Globus pallidus (tissue), 1 donor: ENCODE measurements around the gene OSBPL2.

Experiments
- DNase-seq: peaks from one replicate; pipeline ENCODE4 v3.0.0-alpha.2; 2015; ENCODE audit warnings: low spot score

OSBPL2 gene

DNA sequence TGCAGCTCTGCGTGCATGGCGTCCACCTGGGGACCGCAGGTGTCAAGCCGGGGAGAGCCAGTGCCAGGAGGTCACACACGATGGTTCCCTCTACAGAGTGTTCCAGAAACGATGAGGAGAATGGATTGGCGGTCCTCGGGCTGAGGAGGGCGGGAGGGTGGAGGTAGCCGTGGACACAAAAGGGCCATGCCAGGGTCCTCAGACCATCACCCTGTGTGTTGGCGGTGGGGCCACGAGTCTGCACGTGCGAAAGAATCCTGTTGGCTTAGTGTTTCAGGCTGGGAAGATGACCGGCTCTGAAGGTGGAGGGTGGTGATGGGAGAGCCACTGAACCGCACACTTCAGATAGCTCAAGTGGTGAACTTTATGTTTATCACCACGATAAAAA lies 31.9 kb upstream of the OSBPL2 start:
- no peak for DNase-seq

DNA sequence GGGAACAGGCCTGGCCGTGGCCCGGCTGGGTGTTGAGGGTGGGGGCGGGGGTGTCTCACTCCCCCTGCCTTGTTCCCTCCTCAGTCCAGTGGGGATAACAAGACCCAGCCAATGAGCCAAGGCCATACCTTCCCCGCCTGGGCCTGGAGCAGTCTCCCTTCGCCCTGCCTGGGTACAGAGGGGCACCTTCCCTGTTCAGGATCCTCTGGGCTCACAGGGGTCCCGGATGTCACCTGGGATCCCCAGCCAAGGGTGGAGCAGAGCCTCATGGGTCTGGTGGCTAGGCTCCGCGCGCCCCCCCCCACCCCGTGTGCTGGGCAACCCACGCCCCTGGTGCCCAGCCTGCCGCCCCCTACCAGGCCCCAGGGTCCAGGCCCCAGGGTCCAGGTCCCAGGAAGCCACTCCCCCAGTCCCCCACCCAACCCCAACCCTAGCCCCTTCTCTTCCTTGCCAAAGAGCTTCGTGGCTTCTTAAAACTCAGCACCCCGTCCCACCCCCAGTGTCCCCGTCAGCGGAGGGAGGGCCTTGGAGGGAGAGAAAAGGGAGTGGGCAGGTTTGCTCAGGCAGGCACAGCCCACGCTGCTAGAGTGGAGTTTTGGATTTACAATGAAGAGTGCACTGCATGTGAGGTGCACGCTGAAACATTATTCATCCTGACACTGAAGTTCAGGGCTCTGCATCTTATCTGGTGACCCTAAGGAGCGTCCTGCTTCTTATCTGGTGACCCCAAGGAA lies 30.1 kb upstream of the OSBPL2 start:
- DNase-seq = no peak

DNA sequence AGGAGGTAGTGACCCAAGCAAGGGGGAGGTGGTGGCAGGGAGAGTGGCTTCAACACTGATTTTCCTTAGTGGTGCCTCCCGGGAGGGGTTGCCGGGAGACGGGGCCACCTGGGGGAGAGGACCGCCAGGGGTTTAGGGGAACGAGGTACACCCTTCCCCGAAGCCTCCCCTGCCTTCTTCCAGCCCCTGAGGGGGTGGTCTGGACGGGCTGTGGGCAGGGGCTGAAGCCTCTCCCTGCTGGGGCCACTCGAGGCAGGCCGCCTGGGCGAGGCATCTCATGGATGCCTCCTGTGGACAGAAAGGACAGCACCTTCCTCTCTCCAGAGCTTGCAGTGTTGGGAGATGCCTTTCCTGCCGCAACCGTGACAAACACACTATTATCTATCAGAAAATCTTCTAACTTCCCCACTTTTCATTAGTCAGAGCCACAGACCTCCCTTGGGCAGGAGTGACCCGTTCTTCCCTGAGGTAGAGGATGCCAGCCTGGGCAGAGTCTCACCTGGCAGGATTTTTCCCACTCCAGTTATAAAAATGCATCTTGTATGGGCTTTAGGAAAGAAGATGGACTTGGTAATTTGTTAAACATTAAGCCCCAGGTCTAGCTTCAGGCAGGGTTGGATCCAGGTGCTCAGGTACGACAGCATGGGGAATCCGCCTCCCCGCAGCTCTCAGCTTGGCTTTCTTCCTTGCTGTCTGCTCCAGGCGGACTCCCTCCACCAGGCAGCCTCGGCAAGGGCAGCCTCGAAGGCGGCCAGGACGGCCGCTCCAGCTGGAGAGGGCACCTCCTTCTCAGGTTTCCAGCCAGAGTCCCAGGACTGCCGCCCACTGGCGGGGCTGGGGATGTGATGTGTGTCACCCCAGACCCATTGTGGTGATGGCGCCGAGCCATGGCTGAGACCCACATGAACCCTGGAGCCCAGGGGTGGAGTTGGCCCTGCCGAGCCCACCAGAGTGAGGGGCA lies 29.2 kb upstream of the OSBPL2 start:
- no peak for DNase-seq

DNA sequence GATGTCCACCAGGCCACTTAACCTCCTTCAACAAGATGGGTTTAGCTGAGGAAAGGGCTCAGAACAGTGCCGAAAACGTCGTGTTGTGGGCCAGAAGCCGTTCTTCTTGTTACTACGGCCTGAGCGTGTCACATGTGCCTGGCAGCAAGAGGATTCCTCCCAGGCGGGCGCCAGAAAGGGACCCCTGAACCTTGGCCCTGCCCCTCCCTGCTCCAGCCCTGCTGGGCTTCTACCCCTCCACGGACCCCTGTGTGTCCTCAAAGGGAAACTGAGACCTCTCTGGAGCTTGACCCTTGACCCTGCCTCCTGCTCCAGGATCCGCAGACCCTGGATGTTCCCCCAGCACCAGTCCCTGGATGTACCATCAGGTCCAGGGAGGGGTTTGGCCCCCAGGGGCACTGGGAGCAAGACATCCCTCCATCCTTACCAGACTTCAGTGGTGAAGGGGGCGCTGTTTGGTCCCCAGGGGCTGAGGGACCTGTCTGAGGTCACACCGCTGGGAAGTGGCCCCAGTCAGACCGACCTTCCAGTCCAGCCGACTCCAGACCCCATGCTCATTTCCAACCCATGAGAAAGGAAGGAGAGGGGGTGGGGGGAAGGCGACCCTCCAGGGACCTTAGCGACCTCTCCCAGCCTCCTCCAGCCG lies 28.3 kb upstream of the OSBPL2 start:
- no peak for DNase-seq

DNA sequence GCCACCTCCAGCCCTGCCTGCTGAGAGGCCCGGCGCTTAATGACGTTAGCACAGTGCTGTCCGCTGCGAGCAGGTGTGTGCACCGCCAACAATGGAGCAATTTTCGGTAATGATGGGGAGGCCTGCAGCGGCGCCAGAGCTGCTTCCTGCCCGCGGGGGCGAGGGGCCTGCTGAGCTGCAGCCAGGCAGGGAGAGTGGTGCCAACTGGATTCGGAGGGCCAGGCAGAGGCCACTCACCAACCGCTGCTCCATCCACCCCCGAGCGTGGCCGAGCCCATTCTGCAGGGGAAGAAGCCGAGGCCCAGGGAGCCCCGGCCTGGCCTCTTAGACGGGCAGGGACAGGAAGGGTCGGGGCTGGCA lies 27.8 kb upstream of the OSBPL2 start:
- DNase-seq = no peak

DNA sequence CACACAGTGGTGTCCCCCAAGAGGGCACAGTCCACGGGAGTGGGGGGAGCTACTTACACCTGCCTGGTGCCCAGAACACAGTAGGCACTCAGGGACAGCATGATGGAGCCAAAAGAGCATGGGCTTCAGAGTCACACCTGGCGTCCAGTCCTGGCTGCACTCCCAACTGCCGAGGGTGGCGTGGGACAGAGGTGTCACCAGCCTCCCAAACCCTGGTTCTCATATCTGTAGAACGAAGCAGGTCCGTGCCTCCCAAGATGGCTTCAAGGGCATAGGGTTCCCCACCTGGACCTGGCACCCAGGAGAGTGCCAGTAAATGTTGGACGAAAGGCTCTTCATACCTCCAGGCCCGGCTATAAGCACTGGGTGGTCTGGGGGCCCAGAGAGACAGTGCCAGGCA lies 27.1 kb upstream of the OSBPL2 start:
- DNase-seq = no peak

DNA sequence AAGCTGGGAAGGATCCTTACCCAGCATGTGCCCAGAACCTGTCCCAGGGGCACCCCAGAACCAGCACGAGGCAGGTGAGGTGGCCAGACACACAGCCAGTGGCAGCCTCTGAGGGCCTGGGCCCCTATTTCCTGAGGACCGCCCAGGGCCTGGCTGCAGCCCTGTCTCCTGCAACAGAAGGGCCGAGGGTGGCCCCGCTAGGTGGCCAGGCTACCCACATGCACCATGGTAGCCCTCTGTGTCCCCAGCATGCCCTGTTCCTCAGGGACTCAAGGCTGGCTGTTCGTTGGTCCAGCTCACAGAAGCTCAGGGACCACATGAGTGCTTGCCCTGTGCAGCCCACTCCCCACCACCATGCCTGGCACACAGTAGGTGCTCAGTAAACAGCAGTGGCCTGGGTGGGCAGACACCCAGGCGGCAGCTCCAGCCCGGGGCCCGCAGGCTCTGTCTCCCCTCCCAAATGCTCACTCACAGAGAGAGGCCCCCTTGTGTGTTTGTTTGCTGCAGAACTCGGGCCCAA lies 26.5 kb upstream of the OSBPL2 start:
- no peak for DNase-seq

DNA sequence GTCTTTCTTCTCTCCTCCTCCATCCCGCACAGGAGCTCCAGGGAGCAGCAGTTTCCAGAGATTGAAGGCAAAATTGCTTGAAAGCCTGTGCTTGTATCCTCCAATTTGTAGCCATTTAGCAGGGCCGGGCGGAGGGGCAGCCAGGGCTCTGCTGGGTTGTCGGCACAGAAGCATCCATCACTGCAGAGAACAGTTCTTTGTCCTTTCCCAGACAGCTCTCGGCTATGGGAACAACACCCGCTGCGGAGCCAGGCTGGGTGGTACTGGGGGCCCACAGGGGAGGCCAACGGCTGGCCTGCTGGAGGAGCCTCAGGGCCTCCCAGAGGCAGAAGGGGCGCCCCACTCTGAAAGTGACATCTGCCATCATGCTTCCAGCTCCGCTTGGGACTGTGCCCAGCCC lies 26.0 kb upstream of the OSBPL2 start:
- DNase-seq = no peak

DNA sequence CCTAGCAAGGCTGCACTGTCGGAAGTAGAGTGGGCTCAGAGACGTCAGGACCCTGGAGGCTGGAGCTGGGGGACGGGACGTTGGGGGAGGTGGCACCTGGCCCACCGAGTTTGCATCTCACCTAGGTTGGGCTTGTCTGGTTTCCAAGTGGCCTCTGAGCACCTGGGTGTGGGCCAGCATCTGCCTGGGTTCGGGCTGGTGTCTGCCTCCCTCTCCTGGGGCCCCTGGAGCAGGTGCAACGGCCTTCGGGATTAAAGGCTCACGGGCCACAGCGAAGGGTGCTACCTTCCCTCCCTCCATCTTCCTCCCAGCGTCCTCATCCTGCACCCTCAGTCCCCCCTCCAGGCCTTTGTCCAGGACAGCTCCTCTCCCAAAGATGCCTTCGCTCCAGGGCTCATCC lies 24.3 kb upstream of the OSBPL2 start:
- DNase-seq = no peak

DNA sequence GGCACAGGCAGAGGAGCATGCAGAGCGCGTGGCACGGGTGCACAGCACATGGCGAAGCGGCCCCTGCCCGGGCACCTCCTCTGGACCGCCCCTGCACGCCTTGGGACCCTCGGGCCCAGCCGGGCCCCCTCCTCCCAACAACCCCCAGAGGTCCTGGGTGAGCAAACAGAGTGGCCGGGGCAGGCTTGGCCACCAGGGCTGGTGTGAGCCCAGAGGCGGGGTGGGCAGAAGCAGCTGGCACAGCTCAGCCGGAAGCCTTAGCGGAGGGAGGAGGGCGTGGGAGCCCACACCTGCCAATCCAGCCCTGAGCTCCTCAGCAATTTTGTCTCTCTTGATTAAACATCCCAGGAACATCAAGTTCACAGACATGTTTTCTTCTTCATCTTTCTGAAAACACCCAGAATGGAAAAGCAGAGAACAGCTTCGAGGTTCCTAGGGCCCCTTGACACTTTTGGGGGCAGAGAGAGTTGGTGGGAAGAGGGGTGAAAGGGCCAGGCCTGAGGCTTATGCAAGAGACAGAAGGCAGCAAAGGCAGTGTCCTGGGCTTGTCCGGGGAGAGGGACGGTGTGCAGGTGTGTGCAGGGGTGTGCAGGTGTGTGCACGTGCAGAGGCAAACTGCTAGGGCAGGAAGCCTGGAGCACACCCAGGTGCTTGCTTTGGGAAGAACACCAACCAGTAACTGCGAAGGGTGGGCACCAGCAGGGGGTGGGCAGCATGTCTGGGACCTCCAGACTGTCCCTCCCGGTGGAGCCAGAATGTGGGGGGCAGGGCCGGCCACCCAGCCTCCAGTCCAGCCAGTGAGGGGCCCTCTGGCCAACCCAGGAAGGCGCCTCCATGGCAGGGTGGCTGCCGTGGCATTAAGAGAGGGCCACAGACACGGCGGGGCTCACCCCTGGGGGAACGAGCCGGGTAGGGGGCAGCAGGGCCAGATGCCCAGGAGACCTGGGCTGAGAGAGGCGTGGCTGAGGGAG lies 23.0 kb upstream of the OSBPL2 start:
- DNase-seq = no peak

DNA sequence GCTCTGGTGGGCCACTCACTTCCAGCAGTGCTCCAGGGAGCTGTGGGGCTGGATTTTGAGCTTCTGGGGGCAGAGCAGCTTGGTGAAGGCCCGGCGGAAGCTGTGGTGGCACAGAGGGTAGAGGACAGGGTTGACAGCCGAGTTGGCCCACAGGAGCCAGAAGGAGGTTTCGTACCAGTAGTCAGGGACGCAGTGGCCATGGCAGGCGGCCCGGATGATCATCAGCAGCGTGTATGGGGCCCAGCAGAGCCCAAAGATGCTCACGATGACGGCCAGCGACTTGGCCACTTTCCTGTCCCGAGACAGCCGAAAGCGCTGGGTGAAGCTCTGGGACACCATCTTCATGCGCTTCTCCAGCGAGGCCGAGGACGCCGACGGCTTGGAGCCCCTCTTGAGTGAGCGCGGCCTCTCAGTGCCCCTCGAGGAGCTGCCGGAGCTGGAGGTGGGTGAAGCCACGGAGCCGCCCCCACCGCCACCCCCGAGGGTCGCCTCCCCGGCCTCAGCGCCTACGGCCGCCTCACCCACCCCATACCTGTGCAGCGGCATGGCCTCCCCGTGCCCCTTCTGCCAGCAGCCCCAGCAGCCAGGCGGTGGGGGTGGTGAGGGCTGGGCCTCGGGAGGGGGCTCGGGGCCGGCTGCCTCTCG lies 22.2 kb upstream of the OSBPL2 start:
- DNase-seq = no peak

DNA sequence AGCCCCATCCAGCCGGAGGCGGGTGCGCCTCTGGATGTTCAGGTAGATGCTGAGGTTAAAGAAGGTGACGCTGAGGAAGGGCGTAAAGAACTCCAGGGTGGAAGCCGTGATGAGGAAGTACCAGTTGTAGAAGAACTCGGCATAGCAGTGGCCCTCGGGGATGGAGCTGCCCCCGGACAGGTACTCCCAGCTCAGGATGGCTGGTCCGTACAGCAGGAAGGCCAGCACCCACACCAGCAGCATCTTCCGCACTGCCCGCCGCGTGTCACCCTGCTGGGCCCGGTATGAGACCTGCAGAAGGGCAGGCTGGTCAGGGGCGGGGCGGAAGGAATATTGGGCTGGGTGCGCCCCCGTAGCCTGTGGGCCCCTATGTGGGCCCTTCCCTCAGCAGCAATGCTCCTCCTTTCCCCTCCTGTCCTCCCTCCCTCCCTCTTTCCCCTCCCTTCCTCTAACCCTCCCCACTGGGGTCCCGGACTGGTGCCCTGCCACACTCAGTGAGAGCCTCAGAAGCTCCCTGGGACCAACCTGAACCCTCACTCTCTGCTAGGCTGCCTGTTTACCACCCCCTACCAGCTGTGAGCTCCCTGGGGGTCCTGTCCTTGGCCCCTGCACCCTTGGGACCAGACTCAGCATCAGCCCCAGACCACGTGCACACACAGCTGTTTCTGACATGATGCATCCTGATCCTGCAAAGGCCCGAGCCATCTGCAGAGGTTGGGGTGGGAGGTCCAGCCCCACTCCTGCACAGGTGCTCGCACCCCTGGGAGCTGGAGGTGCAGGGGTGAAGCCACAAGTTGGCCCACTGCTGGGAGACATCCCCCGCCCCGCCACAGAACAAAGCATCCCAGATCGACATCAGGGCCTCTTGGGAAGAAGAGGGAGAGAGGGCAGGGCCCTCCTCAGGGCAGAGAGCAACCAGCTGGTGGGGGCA lies 21.4 kb upstream of the OSBPL2 start:
- no peak for DNase-seq

DNA sequence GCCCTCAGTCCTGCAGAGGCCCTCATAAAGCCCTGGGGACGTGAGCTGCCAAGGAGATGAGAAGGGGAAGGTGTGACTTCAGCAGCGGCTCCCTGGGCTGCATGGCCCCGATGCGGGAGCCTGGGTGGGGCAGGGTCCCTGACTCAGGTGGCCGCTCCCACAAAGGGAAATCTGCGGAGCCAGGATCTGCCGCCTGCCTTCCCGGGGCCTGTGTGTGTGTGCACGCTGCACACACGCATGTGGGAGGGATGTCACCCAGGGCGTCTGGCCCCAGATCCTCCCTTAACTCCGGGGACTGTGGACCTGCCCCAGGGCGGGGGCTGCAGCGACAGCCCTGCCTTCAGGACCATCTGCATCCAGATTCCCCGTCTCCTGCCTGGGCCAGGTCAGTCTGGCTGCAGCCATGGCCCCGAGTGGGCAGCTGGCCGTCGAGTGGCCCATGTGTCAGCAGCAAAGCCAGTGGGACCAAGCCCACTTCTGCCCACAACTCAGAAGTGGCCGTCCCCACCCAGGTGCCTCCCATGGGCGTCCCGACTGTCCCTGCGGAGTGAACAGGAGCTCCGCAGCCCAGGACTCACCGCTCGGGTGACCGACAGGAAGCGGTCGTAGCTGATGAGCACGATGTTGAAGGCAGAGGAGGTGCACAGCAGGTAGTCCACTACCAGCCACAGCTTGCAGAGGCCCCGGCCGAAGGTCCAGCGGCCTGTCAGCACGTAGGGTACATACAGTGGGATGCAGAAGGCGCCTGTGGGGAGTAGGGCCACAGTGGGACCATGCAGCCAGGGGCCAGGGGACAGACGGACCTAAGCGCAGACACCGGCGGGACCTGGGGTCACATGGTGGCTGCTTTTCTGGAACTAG lies 20.2 kb upstream of the OSBPL2 start:
- no peak for DNase-seq

DNA sequence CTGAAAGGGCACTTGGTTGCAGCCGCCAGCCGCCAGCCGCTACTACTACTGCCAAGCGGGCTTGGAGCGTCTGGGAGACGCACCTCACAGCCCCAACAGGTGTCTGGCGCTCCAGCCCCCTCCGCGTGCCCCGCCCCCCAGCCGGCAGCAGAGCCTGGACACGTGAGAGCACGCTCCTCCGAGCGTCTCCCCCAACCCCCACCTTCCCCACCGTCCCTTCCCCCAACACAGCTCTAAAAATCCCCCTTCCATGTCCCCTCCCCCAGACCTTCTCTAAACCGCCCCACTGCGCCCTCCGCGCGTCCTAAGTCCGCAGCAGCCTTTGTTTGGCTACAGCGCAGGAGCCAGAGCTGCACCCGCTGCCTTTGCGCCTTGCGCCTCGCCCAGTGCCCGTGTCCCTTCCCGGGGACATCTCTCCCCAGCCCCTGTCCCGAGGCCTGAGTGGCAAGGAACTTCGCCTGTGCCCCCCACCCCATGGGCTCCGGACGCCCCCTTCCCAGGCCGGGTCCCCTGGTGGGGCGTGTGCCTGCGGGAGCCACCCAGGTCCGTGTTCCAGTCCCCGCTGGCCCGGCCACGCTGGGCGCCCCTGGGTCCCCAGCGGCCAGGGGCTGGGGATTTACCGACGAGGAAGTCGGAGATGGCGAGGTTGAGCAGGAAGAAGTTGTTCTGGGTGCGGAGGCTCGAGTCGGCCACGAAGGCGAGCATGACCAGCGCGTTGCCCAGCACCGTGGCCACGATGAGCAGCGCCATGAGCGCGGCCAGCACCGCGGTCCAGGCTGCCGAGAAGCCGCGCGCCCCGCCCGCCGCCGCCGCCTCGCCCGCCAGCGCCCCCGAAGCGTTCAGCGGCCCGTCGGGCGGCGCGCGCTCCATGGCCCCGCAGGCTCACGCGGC lies 19.0 kb upstream of the OSBPL2 start:
- no peak for DNase-seq

DNA sequence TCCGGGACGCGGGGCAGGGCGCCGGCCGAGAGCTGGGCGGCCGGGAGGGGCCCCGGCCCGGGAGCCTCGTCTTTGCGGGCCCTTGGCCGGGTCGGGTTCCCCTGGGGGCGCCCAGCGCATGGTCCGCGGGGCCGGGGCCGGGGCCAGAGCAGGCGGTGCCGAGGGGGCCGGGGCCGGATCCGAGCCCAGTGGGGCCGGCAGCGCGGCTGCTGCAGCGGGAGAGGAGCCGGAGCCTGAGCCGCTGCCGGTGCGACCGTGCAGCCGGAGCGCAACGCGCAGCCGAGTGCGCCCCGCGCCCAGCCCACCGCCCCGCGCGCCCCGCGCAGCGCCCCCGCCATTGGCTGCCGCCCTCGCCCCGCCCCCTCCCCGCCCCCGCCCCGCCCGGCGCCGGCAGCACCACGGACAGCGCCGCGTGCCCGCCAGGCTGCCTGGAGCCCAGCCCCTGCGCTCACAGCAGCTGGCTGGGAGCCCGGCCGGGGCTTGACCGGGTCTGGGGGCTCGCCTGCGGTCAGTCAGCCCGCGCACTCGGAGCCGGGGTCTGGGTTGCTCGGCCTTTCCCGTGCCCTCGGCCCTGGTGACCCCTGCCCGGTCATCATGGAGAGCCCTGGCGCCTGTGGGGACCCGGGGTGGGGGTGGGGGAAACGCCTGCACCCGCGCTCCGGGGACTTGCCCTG lies 18.2 kb upstream of the OSBPL2 start, which contains the start of gene HRH3:
HRH3 (minus strand) TSS at position 287 of the 674 bp plus-strand sequence. CDS start 308 bp downstream, outside the sequence.
- DNase-seq = no peak

DNA sequence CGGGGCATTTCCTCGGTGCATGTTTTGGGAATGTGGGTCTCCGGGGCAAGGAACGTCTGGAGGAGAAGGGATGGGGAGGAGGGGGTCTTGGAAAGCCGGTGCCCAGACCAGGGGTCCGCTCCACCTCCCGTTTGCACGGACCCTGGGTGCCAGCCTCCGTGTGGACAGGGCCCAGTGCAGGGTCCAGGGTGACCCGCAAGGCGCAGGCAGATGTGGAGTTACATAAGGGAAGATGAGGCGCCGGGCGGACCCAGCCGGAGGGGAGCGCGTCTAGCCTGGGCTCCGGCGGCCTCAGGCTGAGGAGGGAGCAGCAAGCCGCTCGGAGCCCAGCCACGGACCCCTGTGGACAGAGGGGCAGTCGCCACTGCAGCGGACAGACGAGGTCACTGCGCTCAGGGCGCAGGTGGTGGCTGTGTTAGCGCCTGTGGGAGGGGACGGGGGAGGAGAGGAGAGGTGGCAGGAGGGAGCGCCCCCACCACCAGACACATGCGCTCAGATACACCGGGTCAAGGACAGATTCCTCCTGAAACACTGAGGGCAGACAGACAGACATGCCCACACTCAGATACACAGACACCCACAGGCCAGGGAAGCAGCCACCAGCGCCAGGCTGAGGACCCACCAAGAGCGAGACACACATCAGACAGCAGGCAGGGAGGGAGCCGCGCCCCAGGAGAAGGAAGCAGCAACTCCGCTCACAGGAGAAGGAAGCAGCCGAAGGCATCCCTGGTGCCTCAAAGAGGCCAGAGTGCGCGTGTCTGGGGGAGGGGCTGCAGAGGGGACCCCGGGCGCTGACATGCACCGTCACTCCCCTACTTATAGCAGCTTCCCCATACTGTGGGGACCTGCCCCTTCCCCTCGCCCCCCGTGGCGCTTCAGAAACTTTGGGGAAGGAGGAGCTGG lies 17.4 kb upstream of the OSBPL2 start:
- no peak for DNase-seq
